ENCODE results near the gene SLC22A23.
"Not testable (repeated sequence)": the region's sequence is repeated elsewhere in the genome, so short reads cannot be mapped to it uniquely, and the experiment has no call there.

Gene SLC22A23

DNA sequence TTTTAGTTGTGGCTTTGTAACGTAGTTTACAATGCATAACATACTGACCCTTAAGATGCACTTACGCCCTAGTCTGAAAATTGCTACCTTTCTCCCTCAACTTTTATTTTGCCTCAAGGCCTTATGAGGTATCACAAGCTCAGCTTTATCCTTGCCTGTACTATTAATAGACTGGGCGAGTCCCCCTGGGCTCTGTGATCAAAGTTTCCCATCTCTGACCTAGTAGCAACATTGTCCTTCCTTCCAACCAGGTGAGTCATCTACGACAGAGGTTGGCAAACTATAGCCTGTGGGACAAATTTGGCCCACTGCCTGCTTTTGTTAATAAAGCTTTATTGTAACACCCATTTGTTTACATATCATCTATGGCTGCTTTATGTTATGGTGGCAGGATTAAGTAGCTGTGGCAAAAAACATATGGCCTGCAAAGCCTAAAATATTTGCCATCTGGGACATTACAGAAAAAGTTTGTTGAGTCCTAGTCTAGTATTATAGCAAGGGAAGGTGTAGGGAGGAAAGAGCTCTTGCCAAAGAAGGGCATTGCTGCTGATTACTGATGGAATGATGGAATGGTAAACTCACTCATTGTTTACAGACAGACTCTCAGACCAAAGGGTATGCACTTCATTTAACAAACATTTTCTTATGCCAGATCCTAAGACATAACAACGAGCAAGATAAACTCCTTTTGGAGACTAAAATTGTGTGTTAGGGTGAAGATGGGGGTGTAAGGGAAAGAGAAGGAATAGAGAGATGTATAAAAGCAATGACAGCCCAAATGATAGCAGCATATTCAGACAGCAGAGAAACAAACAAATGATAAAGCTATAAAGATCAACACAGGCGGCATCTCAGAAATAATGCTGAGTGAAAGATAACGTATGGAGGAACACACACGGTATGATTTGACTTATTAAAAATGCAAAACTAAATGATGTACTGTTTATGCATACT lies 74.2 kb downstream of the SLC22A23 start:
- DNase-seq = no peak

DNA sequence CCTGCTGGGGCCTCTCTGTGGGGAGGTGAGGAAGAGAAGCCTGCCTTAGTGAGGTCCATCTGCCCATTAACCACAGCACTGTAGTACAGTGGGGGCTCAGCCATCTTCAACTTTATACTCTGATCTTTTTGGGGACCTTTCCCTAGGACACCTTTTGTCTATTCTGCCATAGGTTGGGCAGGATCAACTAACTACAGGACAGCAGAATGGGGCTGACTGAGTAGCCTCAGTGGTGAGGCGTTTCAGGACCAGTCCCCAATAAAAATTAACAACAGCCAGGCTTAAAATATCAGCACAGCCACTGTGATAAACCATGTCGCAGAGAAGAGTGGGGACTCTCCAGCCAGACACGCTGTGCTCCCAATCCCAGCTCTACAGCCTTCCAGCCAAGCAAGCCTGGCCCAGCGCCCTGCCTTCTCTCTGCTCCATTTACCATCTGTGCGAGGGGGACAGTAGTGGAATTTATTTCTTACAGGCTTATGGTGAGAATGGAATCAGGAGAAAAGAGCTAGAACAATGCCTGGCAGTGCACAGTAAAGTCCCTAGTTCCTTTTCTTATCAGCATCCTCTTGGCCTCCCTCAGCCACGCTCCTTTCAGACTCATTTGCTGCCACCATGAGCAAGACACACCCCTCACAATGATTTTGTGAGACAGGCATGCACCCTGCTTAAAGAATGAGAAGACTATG lies 75.5 kb downstream of the SLC22A23 start:
- no peak for DNase-seq

DNA sequence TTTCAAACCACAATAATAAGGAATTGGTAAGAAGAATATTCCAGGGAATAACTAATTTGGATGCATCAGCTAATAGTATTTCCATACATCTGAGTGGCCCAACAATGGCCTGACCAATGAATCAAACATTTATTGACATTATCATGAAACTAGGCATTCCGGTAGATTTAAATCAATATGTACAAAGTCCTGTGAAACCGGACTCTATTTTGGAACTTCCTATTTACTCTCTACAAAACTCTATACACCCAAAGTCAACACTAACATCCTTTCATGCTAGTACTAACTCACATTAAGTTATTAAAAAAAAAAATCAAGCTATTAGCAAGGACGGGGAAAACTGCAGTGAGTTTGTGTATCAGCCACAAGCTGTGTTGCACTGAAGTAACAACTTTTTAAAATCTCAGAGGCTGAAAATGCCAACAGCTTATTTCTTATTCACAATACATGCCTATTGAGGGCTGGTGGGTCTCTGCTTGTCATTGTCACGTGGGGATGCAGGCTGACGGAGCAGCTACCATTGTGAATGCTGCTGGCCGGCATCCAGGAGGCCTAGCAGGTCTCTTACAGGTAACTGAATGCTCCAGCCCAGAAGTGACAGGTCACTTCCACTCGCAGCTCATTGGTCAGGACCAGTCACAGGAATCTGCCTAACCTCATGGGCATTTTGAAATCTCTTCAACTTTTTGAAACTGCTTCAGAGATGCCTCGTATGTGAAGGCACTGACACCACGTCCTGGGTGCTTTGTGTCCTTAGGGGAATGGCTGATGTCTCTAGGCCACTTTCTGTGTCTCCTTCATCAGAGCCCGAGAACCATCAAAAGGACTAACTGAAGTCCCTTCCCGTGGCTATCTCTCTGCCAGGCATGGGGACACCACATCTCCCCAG lies 76.3 kb downstream of the SLC22A23 start:
- DNase-seq = no peak

DNA sequence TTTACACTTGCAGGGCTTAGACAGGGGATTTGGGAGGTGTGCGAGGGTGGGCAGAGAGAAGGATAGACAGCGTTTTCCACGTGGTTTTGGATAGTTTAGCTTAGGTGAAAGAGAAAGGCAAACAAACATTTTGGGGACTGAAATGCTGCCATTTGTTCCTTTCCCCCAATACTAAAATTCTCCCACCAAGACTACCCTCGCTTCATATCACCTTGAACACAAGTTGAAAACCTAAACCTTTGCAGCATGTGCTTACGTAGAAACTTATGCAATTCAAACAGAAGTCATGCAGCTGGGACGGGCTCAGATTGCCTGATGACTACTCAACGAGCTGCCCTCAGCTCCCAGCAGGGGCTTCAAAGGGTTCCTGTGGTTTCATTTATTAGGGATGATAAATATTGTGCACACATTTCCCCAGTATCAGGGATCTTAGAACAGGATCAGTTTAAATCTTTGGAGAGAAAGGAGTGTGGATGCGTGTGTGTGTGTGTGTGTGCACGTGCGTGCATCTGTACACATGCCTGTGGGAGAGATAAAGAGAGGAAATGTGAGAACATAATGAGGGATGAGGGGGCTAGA lies 77.3 kb downstream of the SLC22A23 start:
- no peak for DNase-seq

GRCh38 chr6:3378808-3379207 lies 78.0 kb downstream of the SLC22A23 start:
- DNase-seq = not testable (repeated sequence)

- DNase-seq = not testable (repeated sequence)
Observed at GRCh38 chr6:3378398-3378782, 78.5 kb downstream of the SLC22A23 start.

DNA sequence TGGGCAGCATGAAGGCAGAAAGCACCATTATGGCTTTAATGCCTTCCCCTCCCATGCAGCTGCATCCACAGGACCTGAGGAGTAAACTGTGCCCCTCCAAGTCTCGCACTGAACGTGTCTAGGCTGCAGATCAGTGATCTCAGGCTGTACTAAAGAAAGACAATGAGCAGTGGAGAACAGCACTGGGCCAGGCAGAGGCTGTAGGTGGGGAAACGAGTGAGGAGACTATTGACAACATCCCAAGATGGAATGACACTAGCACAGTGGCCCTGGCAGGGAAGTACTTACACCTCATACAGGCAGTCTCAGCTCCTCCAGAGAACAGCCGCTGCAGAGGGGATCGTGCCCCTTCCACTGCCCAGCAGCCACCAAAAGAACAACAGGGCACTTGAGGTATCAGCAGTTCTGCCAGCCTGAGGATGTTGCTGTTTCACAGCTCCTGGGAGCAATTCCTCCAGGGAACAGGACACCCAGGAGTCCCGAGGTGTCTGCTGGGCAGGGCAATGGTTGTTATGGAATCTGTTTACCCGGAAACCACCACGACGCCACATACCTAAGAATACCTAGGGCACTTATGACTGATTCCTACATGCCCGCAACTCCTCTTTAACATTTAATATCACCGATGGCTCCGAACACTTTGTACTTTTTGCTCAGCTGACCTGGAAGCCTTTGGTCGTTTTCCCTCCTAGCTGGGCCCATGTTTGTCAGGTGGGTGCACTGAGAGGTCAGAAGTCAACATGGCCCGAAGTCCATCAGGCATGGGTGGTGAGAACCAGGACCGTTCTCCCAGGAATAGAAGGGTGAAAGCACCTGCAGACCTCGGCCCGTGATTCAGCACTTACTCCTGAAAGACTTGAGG lies 79.1 kb downstream of the SLC22A23 start:
- DNase-seq = no peak

GRCh38 chr6:3376893-3377535 lies 79.8 kb downstream of the SLC22A23 start:
- DNase-seq = no peak

GRCh38 chr6:3376064-3376463 lies 80.8 kb downstream of the SLC22A23 start:
- no peak for DNase-seq

DNA sequence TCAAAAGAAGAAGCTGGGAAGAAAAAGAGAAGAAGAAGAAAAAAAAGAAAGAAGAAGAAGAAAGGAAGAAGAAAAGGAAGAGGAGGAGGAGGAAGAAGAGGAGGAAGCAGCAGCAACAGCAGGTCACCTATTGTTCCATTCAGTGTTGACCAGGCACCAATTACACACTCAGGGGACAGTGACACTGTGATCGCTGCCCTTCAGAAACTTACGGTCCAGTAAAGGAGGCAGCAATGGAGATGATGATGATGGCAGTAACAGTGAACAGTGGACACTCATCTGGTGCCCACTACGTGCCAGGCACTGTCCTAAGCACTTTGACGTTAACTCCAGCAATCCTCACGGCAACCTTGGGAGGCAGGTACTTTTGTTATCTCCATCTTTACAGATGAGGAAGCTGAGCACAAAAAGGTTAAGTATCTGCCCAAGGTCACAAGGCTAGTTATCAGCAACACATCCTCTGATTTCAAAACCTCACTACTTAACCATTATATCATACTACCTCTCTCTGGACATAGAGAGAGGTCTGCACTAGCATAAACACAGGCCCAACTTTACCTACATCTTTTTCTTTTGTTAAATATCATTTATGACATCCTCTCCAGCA lies 83.2 kb downstream of the SLC22A23 start:
- DNase-seq = no peak

- no peak for DNase-seq
Observed at GRCh38 chr6:3372912-3373554, 83.8 kb downstream of the SLC22A23 start.

GRCh38 chr6:3372184-3372846 lies 84.5 kb downstream of the SLC22A23 start:
- DNase-seq = no peak

- DNase-seq = no peak
Observed at GRCh38 chr6:3371222-3371949, 85.5 kb downstream of the SLC22A23 start.

GRCh38 chr6:3370361-3371221 lies 86.3 kb downstream of the SLC22A23 start:
- DNase-seq = no peak

DNA sequence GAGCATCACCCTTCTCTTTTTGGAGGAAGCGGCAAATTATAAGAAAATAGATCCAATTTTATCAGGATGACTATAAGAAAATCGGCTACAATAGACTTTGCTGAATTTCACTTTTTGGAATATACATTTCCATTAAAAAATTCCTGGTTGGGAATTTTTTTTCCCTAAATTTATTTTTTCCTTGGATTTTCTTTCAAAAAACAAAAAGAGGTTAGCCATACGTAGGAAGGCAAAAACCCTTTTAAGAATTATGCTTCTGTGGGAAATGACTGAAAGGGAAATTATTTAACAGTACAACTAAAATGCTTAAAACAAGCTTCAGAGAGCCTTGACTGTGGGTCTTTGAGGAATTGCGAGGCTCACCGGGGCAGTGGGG lies 86.9 kb downstream of the SLC22A23 start:
- no peak for DNase-seq

DNA sequence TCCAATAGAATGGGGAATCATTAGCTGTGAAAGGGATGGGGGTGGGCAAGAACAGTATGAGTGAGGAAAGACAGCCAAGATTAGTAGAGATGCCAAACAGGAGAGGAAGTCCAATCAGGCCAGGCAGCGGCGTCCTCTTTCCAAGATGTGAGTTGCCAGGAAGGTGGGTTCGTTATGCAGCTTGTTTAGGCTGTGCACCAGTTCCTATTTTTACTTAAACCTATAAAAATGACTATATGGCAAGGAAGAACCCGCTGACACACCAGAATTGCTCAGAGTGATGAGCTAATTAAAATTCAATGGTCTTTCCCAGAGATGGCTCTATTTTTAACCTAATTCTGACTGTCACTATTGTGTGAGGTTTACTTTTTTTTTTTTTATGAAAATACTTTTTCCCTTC lies 88.2 kb downstream of the SLC22A23 start:
- no peak for DNase-seq

GRCh38 chr6:3367630-3368029 lies 89.2 kb downstream of the SLC22A23 start:
- DNase-seq = no peak

Measured in NCI-H2081 treated with DMSO at 0.1 percent for 48 hours (cell line).